AG04450 (cell line): ENCODE results near the gene RELL1. TPM values are rescaled to one million over a fixed set of nuclear protein-coding genes. Genes with fewer than 3 reads are reported as not detected.

Experiments
- CTCF ChIA-PET: fragments of 300-600, 350-600 bp; formaldehyde crosslinking; extraction: SDS; loops from one replicate; lab custom pipeline; 2022; ENCODE audit warnings: antibody characterized with exemption, inconsistent platforms; lab: Charles Lee
- POLR2A ChIA-PET: fragments of 350-600 bp; formaldehyde crosslinking; extraction: SDS; loops from one replicate; lab custom pipeline; 2021; ENCODE audit warnings: antibody characterized with exemption, inconsistent platforms; lab: Yijun Ruan, JAX
- DNase-seq: peaks from one replicate; pipeline ENCODE4 v3.0.0-alpha.2; 2011; ENCODE audit warnings: low read depth, low spot score
- H3K27ac ChIP-seq: one replicate; pipeline ENCODE4 v1.5.1; 2012; ENCODE audit warnings: low read depth, low read length, control low read depth
- H3K27me3 ChIP-seq: one replicate; pipeline ENCODE4 v1.6.0; 2012; ENCODE audit warnings: low read length; ENCODE audit not compliant: control insufficient read depth, insufficient read depth
- H3K4me3 ChIP-seq: 2 replicates; pipeline ENCODE4 v1.5.1; 2011; ENCODE audit warnings: mild to moderate bottlenecking, low read depth, low read length, control low read depth
- H3K9me3 ChIP-seq: 2 replicates; pipeline ENCODE4 v1.5.1; 2012; ENCODE audit warnings: low read length; ENCODE audit not compliant: control insufficient read depth, insufficient read depth
- polyA plus RNA-seq: library from polyadenylated mRNA; depleted of rRNA; stranded (reverse); fragments of >200 nt; gene quantifications from 2 replicates; pipeline ENCODE4 v1.2.3, GENCODE V29; 2011
- TF ChIP-seq, protein P1 (sequence below): IDR thresholded peaks from 2 replicates; pipeline ENCODE4 v1.5.1; 2011; ENCODE audit warnings: low read depth, low read length, control low read depth, inconsistent platforms

The RELL1 gene
- polyA plus RNA-seq, 1 experiment, result 9.2 TPM

- CTCF ChIA-PET, result no interaction called here
- Histone ChIP-seq H3K9me3 (no peaks in the 10 kb centered on the region), H3K27me3 (no peaks in the 10 kb centered on the region), H3K4me3 (no peak overlapping the region), H3K27ac (no peak overlapping the region)
- TF ChIP-seq, protein P1, sequence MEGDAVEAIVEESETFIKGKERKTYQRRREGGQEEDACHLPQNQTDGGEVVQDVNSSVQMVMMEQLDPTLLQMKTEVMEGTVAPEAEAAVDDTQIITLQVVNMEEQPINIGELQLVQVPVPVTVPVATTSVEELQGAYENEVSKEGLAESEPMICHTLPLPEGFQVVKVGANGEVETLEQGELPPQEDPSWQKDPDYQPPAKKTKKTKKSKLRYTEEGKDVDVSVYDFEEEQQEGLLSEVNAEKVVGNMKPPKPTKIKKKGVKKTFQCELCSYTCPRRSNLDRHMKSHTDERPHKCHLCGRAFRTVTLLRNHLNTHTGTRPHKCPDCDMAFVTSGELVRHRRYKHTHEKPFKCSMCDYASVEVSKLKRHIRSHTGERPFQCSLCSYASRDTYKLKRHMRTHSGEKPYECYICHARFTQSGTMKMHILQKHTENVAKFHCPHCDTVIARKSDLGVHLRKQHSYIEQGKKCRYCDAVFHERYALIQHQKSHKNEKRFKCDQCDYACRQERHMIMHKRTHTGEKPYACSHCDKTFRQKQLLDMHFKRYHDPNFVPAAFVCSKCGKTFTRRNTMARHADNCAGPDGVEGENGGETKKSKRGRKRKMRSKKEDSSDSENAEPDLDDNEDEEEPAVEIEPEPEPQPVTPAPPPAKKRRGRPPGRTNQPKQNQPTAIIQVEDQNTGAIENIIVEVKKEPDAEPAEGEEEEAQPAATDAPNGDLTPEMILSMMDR, result no peak
- POLR2A ChIA-PET, result no interaction called here
- DNase-seq, result no peak
Observed at GRCh38 chr4:37732526-37733186, 46.5 kb upstream of the RELL1 start.

DNA sequence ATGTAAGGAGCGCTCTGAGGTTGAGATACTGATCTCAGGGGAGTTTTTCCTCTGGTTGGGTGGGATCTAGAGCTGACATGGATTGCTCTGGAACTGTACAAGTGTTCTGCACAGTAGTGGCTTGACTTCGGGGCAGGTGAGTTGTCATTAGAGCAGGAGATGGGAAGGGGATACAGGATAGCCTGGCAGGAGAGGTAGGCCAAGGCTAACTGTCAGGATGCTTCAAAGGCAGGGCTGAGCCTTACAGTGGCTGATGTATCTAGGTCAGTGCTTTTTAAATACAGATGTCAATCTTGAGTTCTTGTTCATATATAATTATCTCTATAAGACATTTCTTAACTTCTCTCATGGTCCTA, 43.5 kb upstream of the RELL1 start:
- TF ChIP-seq, protein P1, result no peak
- Histone ChIP-seq H3K9me3 (no peaks in the 10 kb centered on the region), H3K4me3 (no peak overlapping the region), H3K27me3 (no peaks in the 10 kb centered on the region), H3K27ac (no peak overlapping the region)
- ChIA-PET CTCF (no interaction called here), POLR2A (no interaction called here)
- no peak for DNase-seq

- DNase-seq, result no peak
- TF ChIP-seq, protein P1, result no peak
- Histone ChIP-seq H3K4me3 (no peak overlapping the region), H3K27me3 (no peaks in the 10 kb centered on the region), H3K9me3 (no peaks in the 10 kb centered on the region), H3K27ac (no peak overlapping the region)
- POLR2A ChIA-PET, result no interaction called here
- CTCF ChIA-PET, result no interaction called here
Observed at GRCh38 chr4:37728064-37728463, 41.9 kb upstream of the RELL1 start.

DNA sequence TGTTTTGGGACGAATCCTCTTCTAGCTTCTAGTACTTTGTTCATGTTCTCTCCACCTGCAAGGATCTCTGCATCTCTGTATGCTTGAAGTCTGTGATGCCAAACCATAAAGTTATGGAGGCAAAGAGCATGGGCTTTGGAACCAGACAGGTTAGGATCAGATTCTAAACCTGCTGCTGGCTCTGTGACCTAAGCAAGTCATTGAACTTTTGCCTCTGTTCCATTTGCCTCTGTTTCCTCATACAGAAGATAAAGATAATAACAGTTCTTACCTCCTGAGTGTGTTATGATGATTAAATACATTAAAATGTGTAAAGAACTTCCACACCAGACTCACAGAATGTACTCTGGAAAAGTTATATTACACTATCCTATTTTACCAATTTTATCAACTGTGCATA, 41.5 kb upstream of the RELL1 start:
- POLR2A ChIA-PET, result no interaction called here
- no peaks in the 10 kb centered on the region for H3K9me3 ChIP-seq
- H3K4me3 ChIP-seq, result no peak overlapping the region
- CTCF ChIA-PET, result no interaction called here
- no peak overlapping the region for H3K27ac ChIP-seq
- DNase-seq, result no peak
- no peaks in the 10 kb centered on the region for H3K27me3 ChIP-seq
- TF ChIP-seq, protein P1, result no peak

- H3K27me3 ChIP-seq, result no peaks in the 10 kb centered on the region
- POLR2A ChIA-PET, result no interaction called here
- CTCF ChIA-PET, result no interaction called here
- no peak overlapping the region for H3K27ac ChIP-seq
- no peak overlapping the region for H3K4me3 ChIP-seq
- no peak for DNase-seq
- TF ChIP-seq, protein P1, result no peak
- no peaks in the 10 kb centered on the region for H3K9me3 ChIP-seq
Observed at GRCh38 chr4:37726666-37727065, 40.5 kb upstream of the RELL1 start.
